Measurements from ENCODE around the gene HS3ST2.
A peak's percentile ranks its signal among the peaks of the same experiment; 100 is the strongest.
"Not testable (repeated sequence)": the region's sequence is repeated elsewhere in the genome, so short reads cannot be mapped to it uniquely, and the experiment has no call there.

HS3ST2 gene

GRCh38 chr16:22885951-22886350, 72.0 kb downstream of the HS3ST2 start:
- no peak for DNase-seq

GRCh38 chr16:22886927-22887326, 73.0 kb downstream of the HS3ST2 start:
- no peak for DNase-seq

DNA sequence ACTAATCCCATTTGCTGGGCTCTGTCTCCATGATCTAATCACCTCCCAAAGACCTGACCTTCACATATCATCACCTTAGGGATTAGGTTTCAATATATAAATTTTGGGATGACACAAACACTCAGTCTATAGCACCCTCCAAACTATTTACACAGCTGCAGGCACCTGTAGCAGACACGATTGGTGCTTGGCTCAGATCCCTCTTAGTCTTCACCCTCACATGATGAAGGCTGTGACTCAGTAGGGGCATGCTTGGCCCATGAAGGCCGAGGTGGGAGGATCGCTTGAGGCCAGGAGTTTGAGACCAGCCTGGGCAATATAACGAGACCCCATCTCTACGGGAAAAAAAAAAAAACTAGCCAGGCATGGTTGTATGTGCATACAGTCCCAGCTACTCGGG, 73.5 kb downstream of the HS3ST2 start:
- no peak for DNase-seq

DNA sequence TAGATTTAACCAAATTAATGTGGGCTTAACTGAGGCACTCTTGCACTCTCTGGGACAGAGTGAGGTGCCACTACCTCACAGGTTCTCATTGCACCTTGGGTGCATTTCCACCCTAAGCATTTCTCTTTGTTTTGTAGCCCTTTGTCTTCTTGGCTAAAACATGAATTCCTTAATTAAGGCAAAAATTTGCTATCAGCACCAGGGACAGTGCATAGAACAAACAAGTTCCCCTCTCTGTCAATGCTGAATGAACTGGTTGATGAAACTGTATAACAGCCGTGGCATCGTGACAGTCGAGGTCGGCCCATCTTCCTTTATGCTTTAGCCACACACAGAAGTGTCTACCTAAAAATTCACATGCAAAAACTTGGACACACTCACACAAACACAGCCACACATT, 74.8 kb downstream of the HS3ST2 start:
- DNase-seq = no peak

DNA sequence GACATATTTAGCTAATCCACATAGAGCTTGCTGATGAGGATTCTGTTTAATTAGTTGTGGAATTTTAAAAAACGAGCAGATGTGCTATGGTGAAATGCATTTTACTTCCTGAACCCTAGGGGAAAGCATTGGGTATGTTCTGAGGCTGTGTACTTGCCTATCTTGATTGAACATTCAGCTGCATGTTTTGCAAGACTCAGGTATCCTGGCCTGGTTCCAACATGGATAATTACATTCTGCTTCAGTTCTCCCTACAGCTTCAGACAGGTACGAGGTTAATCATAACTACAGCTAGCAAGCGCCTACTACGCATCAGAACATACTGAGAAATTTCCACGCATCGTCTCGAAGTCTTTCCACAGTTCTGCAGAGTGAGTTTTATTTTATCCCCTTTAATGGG, 77.0 kb downstream of the HS3ST2 start:
- DNase-seq = no peak

GRCh38 chr16:22897184-22897583, 83.2 kb downstream of the HS3ST2 start:
- no peak for DNase-seq

- no peak for DNase-seq
These were observed 84.2 kb downstream of the HS3ST2 start for GRCh38 chr16:22898131-22898530.

- peak; percentile 16 to 25 for DNase-seq
These were observed 84.9 kb downstream of the HS3ST2 start for GRCh38 chr16:22898874-22899348.

DNA sequence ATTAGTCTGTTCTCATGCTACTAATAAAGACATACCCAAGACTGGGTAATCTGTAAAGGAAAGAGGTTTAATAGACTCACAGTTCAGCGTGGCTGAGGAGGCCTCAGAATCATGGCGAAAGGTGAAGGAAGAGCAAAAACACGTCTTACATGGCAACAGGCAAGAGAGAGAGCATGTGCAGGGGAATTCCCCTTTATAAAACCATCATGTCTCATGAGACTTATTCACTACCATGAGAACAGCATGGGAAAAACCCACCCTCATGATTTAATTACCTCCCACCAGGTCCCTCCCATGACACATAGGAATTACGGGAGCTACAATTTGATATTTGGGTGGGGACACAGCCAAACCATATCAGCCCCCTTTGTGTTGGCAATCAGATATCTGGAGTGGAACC, 85.6 kb downstream of the HS3ST2 start:
- DNase-seq = not testable (repeated sequence)

- DNase-seq = no peak
These were observed 86.9 kb downstream of the HS3ST2 start for GRCh38 chr16:22900863-22901262.

GRCh38 chr16:22901563-22901962, 87.6 kb downstream of the HS3ST2 start:
- DNase-seq = no peak

DNA sequence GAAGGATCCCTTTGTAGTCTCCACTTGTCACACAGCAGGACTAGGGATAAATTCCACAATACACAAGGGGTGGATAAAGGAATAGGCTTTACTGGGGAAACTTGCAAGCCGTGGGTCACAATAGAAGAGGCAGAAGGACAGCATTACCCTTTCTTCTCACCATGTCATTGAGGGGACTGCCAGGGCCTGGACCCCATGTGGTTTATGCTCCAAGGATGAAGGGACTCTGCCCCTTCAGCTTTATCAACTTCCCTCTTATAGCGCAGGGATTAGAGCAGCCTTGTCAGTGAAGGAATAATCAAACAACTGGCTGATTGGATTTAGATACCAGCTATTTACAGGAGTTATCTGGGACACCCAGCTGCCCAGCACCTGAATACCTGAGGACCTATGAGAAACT, 89.8 kb downstream of the HS3ST2 start:
- DNase-seq = no peak

DNA sequence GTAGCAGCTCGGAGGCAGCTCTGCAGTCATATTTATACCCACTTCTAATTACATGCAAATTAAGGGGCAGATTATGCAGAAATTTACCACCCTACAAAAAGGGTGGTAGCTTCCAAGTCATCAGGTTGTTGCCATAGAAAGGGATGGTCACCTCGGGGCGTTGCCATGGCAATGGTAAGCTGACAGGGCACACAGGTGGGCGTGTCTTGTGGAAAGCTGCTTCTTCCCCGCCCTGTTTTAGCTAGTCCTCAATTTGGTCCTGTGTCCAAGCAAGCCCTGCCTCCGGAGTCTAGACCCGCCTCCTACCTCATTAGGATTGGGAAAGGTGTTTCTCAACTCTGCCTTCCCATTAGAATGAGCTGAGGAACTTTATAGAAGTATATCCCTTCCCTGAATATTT, 98.7 kb downstream of the HS3ST2 start:
- DNase-seq = no peak

GRCh38 chr16:22915003-22915402, 101.0 kb downstream of the HS3ST2 start:
- DNase-seq = no peak

GRCh38 chr16:22923491-22923890, 109.5 kb downstream of the HS3ST2 start:
- DNase-seq = no peak

GRCh38 chr16:22924492-22924891, 110.5 kb downstream of the HS3ST2 start:
- no peak for DNase-seq

DNA sequence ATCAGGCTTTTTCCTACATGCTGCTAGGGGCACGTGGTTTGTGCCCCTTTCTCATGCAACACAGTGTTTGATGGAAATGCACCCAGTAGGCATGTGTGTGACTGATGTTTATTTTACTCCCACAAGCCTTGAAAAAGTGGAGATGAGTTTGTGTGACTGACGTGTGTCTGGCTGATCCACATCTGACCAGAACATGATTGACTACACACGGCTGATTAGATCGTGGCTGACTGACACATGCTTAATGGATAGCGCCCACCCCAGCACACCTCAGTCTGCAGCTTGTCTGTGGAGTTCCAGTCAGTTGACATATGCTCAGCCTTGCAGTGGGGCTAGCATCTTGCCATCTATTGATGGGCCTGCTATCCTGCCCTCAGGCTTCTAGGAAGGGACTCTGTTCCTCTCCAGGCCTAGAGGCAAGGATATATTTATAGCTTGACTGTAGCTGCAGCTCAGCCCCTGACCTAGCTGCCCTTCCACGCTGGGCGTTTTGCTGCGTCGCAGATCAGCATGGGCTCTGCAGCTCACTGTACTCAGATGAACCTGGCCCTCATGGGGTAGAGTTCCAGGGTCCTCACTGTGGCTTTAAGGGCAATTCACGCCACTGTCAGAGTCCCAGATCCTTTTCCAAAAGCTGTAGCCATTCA, 112.3 kb downstream of the HS3ST2 start:
- DNase-seq = no peak

GRCh38 chr16:22927306-22927705, 113.3 kb downstream of the HS3ST2 start:
- DNase-seq = no peak

DNA sequence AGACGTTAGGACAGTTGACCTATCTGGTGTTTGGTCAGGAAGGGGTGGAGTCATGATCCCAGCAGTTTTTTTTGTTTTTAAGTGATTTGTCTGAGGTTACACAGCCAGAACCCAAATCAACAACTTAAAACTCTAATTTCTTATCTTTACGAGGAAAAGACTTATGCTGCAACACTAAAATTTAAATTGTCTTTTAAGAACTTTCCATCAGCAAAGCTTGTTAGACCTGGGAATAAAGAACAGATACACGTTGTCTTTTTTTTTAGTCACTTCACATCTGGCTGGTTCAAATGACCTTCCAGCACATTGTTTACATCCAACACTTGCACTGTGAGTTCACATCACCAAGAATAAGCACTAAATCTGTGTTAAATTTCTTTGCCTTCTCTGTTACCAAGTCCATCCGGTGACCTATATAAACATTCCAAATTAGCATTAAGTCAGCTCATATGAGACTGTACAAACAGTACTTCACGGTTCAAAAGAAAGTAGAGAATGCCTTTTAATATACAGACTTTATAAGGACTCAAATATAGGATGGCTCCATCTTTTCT, 115.0 kb downstream of the HS3ST2 start:
- DNase-seq = no peak

GRCh38 chr16:22929461-22929860, 115.5 kb downstream of the HS3ST2 start:
- no peak for DNase-seq

- no peak for DNase-seq
These were observed 118.2 kb downstream of the HS3ST2 start for GRCh38 chr16:22932032-22932771.

DNA sequence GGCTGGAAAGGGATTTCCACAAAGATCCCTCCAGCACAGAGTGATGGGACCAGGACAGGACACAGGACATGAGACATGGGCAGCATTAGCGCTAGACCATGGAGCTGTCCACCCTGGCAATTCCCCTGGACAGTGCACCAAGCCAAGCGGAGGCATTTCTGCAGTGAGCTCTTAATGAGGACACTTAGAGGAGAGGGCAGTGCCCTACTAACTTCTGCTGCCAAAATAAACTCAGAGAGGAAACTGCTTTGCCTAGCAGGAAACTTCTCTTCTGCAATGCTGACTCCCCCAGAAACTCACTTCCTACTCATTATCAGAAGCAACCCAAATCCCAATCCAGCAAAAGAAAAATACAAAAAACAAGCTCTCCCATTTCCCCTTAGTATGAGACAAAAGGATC, 119.2 kb downstream of the HS3ST2 start:
- no peak for DNase-seq

DNA sequence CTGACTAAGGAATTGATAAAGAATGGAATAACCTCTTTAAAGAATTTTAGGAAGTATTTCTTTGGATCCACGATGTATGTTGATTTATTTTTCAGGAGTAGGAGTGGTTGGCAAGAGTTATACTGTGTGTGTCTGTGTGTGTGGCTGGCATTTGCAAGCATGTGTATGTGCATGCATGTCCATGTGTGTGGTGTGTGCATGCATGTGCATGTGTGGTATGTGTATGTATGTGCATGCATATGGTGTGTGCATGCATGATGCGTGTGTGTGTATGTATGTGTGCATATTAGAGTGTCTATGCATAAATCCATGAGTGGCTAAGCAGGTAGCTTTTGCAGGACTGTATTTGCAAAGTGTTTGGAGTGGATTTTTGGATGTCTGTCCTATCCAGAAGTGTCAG, 120.8 kb downstream of the HS3ST2 start:
- DNase-seq = no peak

- DNase-seq = no peak
These were observed 123.2 kb downstream of the HS3ST2 start for GRCh38 chr16:22937169-22937568.
